Neural crest cell (in vitro differentiated cells): Measurements from ENCODE around the gene CLNK. TPM values are rescaled to one million over a fixed set of nuclear protein-coding genes. Genes with fewer than 3 reads are reported as not detected.

Experiments used
- DNase-seq: peaks from one replicate; pipeline ENCODE4 v3.0.0; 2021; ENCODE audit warnings: low read depth, mixed read lengths, low spot score
- H3K27ac Mint-ChIP-seq: one replicate; pipeline ENCODE4 v1.8.0; 2021; ENCODE audit warnings: mild to moderate bottlenecking, mixed read lengths; ENCODE audit not compliant: unreplicated experiment
- H3K27me3 Mint-ChIP-seq: 2 replicates; pipeline ENCODE4 v1.8.0; 2021; ENCODE audit warnings: low read depth, mild to moderate bottlenecking, mixed read lengths
- H3K36me3 Mint-ChIP-seq: 2 replicates; pipeline ENCODE4 v1.8.0; 2021; ENCODE audit warnings: low read depth, mild to moderate bottlenecking, mixed read lengths
- H3K4me1 Mint-ChIP-seq: 2 replicates; pipeline ENCODE4 v1.8.0; 2021; ENCODE audit warnings: mixed read lengths
- H3K4me3 Mint-ChIP-seq: one replicate; pipeline ENCODE4 v1.8.0; 2021; ENCODE audit warnings: mild to moderate bottlenecking, mixed read lengths
- H3K9me3 Mint-ChIP-seq: 2 replicates; pipeline ENCODE4 v1.8.0; 2021; ENCODE audit warnings: mixed read lengths
- CTCF ChIP-seq: fragments of 200-600 bp; sonication (generic); conservative IDR thresholded peaks from 2 replicates; pipeline ENCODE4 v1.5.0; 2021; ENCODE audit warnings: antibody characterized with exemption, mild to moderate bottlenecking
- total RNA-seq: library from RNA; stranded (reverse); gene quantifications from 2 replicates; pipeline ENCODE4 v1.2.1, GENCODE V29; 2021

The CLNK gene
- total RNA-seq, 1 donor from 2014 or later = not detected

GRCh38 chr4:10567766-10568165 lies 116.8 kb downstream of the CLNK start:
- Mint-ChIP-seq H3K4me3 (no peak overlapping the region), H3K4me1 (peaks cover 18% of the 10 kb centered on the region), H3K36me3 (peaks cover 2% of the 10 kb centered on the region), H3K9me3 (peaks cover 5% of the 10 kb centered on the region), H3K27ac (no peak overlapping the region), H3K27me3 (no peaks in the 10 kb centered on the region)
- no peak for TF ChIP-seq CTCF
- no peak for DNase-seq

GRCh38 chr4:10565166-10565780 lies 119.3 kb downstream of the CLNK start:
- Mint-ChIP-seq H3K4me3 (no peak overlapping the region), H3K4me1 (peaks cover 18% of the 10 kb centered on the region), H3K36me3 (peaks cover 2% of the 10 kb centered on the region), H3K27me3 (no peaks in the 10 kb centered on the region), H3K27ac (peak overlapping the region; percentile 84), H3K9me3 (peaks cover 5% of the 10 kb centered on the region)
- no peak for DNase-seq
- no peak for TF ChIP-seq CTCF

- peak; percentile 90 for TF ChIP-seq CTCF
- no peaks in the 10 kb centered on the region for H3K9me3 Mint-ChIP-seq
- no peak overlapping the region for H3K27ac Mint-ChIP-seq
- H3K36me3 Mint-ChIP-seq = no peaks in the 10 kb centered on the region
- peak; percentile 80 for DNase-seq
- no peak overlapping the region for H3K4me3 Mint-ChIP-seq
- peaks cover 6% of the 10 kb centered on the region for H3K4me1 Mint-ChIP-seq
- H3K27me3 Mint-ChIP-seq = peaks cover 6% of the 10 kb centered on the region
Observed at GRCh38 chr4:10554694-10555093, 129.9 kb downstream of the CLNK start.

GRCh38 chr4:10554121-10554520 lies 130.4 kb downstream of the CLNK start:
- Mint-ChIP-seq H3K4me1 (peaks cover 6% of the 10 kb centered on the region), H3K36me3 (no peaks in the 10 kb centered on the region), H3K4me3 (no peak overlapping the region), H3K9me3 (no peaks in the 10 kb centered on the region), H3K27me3 (peaks cover 6% of the 10 kb centered on the region), H3K27ac (no peak overlapping the region)
- no peak for DNase-seq
- no peak for TF ChIP-seq CTCF

- Mint-ChIP-seq H3K9me3 (no peaks in the 10 kb centered on the region), H3K27me3 (peaks cover 6% of the 10 kb centered on the region), H3K27ac (peak overlapping the region; percentile 13), H3K36me3 (no peaks in the 10 kb centered on the region), H3K4me3 (no peak overlapping the region), H3K4me1 (peaks cover 6% of the 10 kb centered on the region)
- no peak for TF ChIP-seq CTCF
- no peak for DNase-seq
Observed at GRCh38 chr4:10552591-10553280, 131.8 kb downstream of the CLNK start.
